Mesendoderm (in vitro differentiated cells): ENCODE data around the gene CEP112.
"Not testable (repeated sequence)": the region's sequence is repeated elsewhere in the genome, so short reads cannot be mapped to it uniquely, and the experiment has no call there.

Source experiments
- DNase-seq: peaks from one replicate; pipeline ENCODE4 v3.0.0; 2013
- H2AK5ac ChIP-seq: 2 replicates; pipeline ENCODE4 v1.6.1; 2013; ENCODE audit warnings: low read length, inconsistent platforms
- H2BK120ac ChIP-seq: 2 replicates; pipeline ENCODE4 v1.6.1; 2013; ENCODE audit warnings: low read depth, mild to moderate bottlenecking, low read length, moderate library complexity, mixed read lengths
- H2BK15ac ChIP-seq: replicated peaks from 2 replicates; pipeline ENCODE4 v1.6.1; 2013; ENCODE audit warnings: low read depth, mild to moderate bottlenecking, moderate library complexity
- H2BK5ac ChIP-seq: 2 replicates; pipeline ENCODE4 v1.6.1; 2013; ENCODE audit warnings: low read length, inconsistent platforms
- H3K18ac ChIP-seq: 2 replicates; pipeline ENCODE4 v1.6.1; 2013; ENCODE audit warnings: mild to moderate bottlenecking, low read length, mixed read lengths
- H3K23ac ChIP-seq: one replicate; pipeline ENCODE4 v1.6.1; 2013; ENCODE audit warnings: low read length
- H3K27ac ChIP-seq: 2 replicates; pipeline ENCODE4 v1.5.1; 2013; ENCODE audit warnings: low read depth, mild to moderate bottlenecking, inconsistent platforms, low read length, moderate library complexity
- H3K27me3 ChIP-seq: 2 replicates; pipeline ENCODE4 v1.6.1; 2013; ENCODE audit warnings: low read length, control low read depth, mild to moderate bottlenecking, inconsistent platforms; ENCODE audit not compliant: insufficient read depth, poor library complexity
- H3K36me3 ChIP-seq: 2 replicates; pipeline ENCODE4 v1.6.1; 2013; ENCODE audit warnings: low read length, inconsistent platforms; ENCODE audit not compliant: control insufficient read depth, insufficient read depth
- H3K4ac ChIP-seq: one replicate; pipeline ENCODE4 v1.6.1; 2013; ENCODE audit warnings: low read depth, mild to moderate bottlenecking, low read length, moderate library complexity
- H3K4me1 ChIP-seq: 2 replicates; pipeline ENCODE4 v1.6.1; 2013; ENCODE audit warnings: low read depth, low read length, inconsistent platforms; ENCODE audit not compliant: control insufficient read depth
- H3K4me2 ChIP-seq: 2 replicates; pipeline ENCODE4 v1.6.1; 2013; ENCODE audit warnings: low read length
- H3K4me3 ChIP-seq: 2 replicates; pipeline ENCODE4 v1.5.1; 2013; ENCODE audit warnings: mild to moderate bottlenecking, low read length
- H3K56ac ChIP-seq: one replicate; pipeline ENCODE4 v1.6.1; 2013; ENCODE audit warnings: low read length
- H3K79me1 ChIP-seq: 2 replicates; pipeline ENCODE4 v1.6.1; 2013; ENCODE audit warnings: low read length, inconsistent platforms
- H3K79me2 ChIP-seq: 2 replicates; pipeline ENCODE4 v1.6.1; 2013; ENCODE audit warnings: mild to moderate bottlenecking, low read length; ENCODE audit not compliant: control insufficient read depth, insufficient read depth
- H3K9ac ChIP-seq: 2 replicates; pipeline ENCODE4 v1.6.1; 2013; ENCODE audit warnings: low read length, inconsistent platforms
- H4K5ac ChIP-seq: one replicate; pipeline ENCODE4 v1.6.1; 2013; ENCODE audit warnings: low read length
- H4K8ac ChIP-seq: one replicate; pipeline ENCODE4 v1.6.1; 2013; ENCODE audit warnings: low read depth, mild to moderate bottlenecking, control low read depth, low read length, moderate library complexity
- WGBS: extraction: QIAGEN DNeasy Blood & Tissue Kit; methylation state at CpG from one replicate; pipeline ENCODE4 v1.1.7; 2013; ENCODE audit warnings: low lambda C conversion rate, missing lambda C conversion rate; ENCODE audit not compliant: insufficient coverage; ENCODE audit errors: extremely low coverage; 5-methylcytosine and 5-hydroxymethylcytosine counted together

Gene CEP112

DNA sequence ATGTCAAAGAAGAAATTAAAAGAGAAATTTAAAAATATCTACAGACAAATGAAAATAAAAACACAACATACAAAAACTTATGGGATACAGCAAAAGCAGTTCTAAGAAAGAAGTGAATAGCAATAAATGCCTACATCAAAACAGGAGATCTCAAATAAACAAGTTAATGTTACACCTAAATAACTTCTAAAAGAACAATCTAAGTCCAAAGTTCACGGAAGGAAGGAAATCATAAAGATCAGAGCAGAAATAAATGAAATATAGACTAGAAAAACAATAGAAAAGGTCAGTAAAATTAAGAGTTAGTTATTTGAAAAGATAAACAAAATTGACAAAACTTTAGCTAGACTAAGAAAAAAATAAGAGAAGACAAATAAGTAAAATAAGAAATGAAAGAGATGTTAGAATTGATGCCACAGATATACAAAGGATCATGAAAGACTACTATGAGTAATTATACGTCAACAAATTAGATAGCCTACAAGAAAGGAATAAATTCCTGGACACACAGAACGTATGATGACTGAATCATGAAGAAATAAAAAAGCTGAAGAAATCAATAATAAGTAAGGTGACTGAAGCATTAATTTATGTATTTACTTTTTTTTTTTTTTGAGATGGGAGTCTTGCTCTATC is 100.4 kb downstream of the CEP112 start:
- Histone ChIP-seq H3K4me3 (no peak overlapping the region), H3K4me2 (no peak overlapping the region), H2AK5ac (no peak overlapping the region), H3K9ac (no peak overlapping the region), H3K4ac (no peak overlapping the region), H3K56ac (no peak overlapping the region), H4K8ac (no peak overlapping the region), H3K27me3 (no peaks in the 10 kb centered on the region), H3K4me1 (no peaks in the 10 kb centered on the region), H3K18ac (no peak overlapping the region), H3K23ac (no peak overlapping the region), H4K5ac (no peak overlapping the region), H3K79me2 (no peaks in the 10 kb centered on the region), H2BK5ac (no peak overlapping the region), H2BK15ac (no peak overlapping the region), H3K79me1 (no peaks in the 10 kb centered on the region), H2BK120ac (no peak overlapping the region), H3K27ac (no peak overlapping the region), H3K36me3 (no peaks in the 10 kb centered on the region)
- no peak for DNase-seq
- no CpG with 5 or more reads among the region's 3 CpGs for WGBS

- H3K79me1 ChIP-seq = no peaks in the 10 kb centered on the region
- H3K23ac ChIP-seq = no peak overlapping the region
- H2BK5ac ChIP-seq = no peak overlapping the region
- H4K5ac ChIP-seq = no peak overlapping the region
- no peak overlapping the region for H2AK5ac ChIP-seq
- no peak for DNase-seq
- H3K79me2 ChIP-seq = no peaks in the 10 kb centered on the region
- WGBS = no CpG with 5 or more reads among the region's 1 CpG
- H3K27me3 ChIP-seq = no peaks in the 10 kb centered on the region
- no peak overlapping the region for H3K4me2 ChIP-seq
- no peaks in the 10 kb centered on the region for H3K36me3 ChIP-seq
- no peak overlapping the region for H3K9ac ChIP-seq
- no peak overlapping the region for H3K56ac ChIP-seq
- no peak overlapping the region for H3K4ac ChIP-seq
- H3K4me3 ChIP-seq = no peak overlapping the region
- no peak overlapping the region for H2BK120ac ChIP-seq
- no peak overlapping the region for H3K27ac ChIP-seq
- no peak overlapping the region for H3K18ac ChIP-seq
- no peak overlapping the region for H4K8ac ChIP-seq
- no peak overlapping the region for H2BK15ac ChIP-seq
- no peaks in the 10 kb centered on the region for H3K4me1 ChIP-seq
These were observed 102.2 kb downstream of the CEP112 start for GRCh38 chr17:66089764-66090163.

GRCh38 chr17:66088173-66088572 is 103.8 kb downstream of the CEP112 start:
- no peak overlapping the region for H3K4me3 ChIP-seq
- H4K8ac ChIP-seq = no peak overlapping the region
- no peak overlapping the region for H4K5ac ChIP-seq
- WGBS = no CpG with 5 or more reads among the region's 4 CpGs
- no peaks in the 10 kb centered on the region for H3K27me3 ChIP-seq
- H3K79me2 ChIP-seq = no peaks in the 10 kb centered on the region
- no peak overlapping the region for H3K23ac ChIP-seq
- H3K9ac ChIP-seq = no peak overlapping the region
- no peak overlapping the region for H2BK120ac ChIP-seq
- no peaks in the 10 kb centered on the region for H3K36me3 ChIP-seq
- no peak overlapping the region for H3K4me2 ChIP-seq
- H3K4ac ChIP-seq = no peak overlapping the region
- H2AK5ac ChIP-seq = no peak overlapping the region
- no peak overlapping the region for H2BK5ac ChIP-seq
- H3K27ac ChIP-seq = no peak overlapping the region
- DNase-seq = no peak
- no peak overlapping the region for H3K18ac ChIP-seq
- no peak overlapping the region for H2BK15ac ChIP-seq
- H3K4me1 ChIP-seq = no peaks in the 10 kb centered on the region
- no peaks in the 10 kb centered on the region for H3K79me1 ChIP-seq
- H3K56ac ChIP-seq = no peak overlapping the region

DNA sequence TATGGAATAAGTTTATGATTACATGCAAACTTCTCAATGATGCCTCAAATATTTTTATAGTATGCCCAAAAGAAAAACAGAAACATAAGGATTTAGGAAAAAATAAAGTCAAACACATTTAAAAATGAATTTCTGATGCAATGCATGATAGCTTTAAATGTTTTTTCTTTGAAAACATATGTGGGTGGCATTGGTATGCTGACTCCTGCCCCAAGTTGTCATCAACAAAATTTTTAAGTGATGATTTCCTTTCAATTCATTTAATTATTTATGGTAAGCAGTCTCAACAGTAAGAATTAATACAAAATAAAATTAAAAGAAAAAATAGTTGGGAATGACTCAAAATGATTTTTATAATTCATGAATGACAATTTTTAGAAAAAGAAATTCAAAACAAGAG is 104.9 kb downstream of the CEP112 start:
- Histone ChIP-seq H3K27me3 (no peaks in the 10 kb centered on the region), H4K8ac (no peak overlapping the region), H2BK120ac (no peak overlapping the region), H3K4ac (no peak overlapping the region), H2AK5ac (no peak overlapping the region), H3K4me3 (no peak overlapping the region), H3K79me1 (no peaks in the 10 kb centered on the region), H3K4me2 (no peak overlapping the region), H2BK15ac (no peak overlapping the region), H3K23ac (no peak overlapping the region), H3K4me1 (no peaks in the 10 kb centered on the region), H2BK5ac (no peak overlapping the region), H3K9ac (no peak overlapping the region), H3K79me2 (no peaks in the 10 kb centered on the region), H4K5ac (no peak overlapping the region), H3K18ac (no peak overlapping the region), H3K27ac (no peak overlapping the region), H3K56ac (no peak overlapping the region), H3K36me3 (no peaks in the 10 kb centered on the region)
- DNase-seq = no peak

DNA sequence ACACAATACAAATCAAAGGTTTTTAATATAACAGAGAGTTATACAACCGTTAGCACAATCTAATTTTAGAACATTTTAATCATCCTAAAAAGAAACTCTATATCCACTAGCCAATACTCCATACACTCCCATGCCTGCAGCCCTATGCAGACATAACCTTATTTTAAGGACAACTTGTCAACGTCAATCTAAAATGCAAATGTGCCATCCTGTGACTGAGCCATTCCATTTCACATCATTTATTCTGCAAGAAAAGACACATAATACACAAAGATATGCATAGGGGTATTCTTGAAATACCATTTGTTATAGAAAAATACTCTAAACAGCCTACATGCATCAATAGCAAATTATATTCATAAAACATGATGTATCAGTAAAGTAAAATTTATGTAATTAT is 106.7 kb downstream of the CEP112 start:
- Histone ChIP-seq H2BK5ac (no peak overlapping the region), H3K4me1 (no peaks in the 10 kb centered on the region)

DNA sequence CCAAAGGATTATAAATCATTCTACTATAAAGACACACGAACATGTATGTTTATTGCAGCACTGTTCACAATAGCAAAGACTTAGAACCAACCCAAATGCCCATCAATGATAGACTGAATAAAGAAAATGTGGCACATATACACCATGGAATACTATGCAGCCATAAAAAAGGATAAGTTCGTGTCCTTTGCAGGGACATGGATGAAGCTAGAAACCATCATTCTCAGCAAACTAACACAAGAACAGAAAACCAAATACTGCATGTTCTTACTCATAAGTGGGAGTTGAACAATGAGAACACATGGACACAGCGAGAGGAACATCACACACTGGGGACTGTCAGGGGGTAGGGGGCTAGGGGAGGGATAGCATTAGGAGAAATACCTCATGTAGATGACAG is 111.3 kb downstream of the CEP112 start:
- H2BK5ac ChIP-seq, H4K8ac ChIP-seq, H3K4me2 ChIP-seq, H2BK120ac ChIP-seq, H3K79me1 ChIP-seq, H2BK15ac ChIP-seq, H3K4ac ChIP-seq, H3K56ac ChIP-seq, H3K27me3 ChIP-seq, H3K23ac ChIP-seq, H3K36me3 ChIP-seq, H3K79me2 ChIP-seq, H2AK5ac ChIP-seq, H4K5ac ChIP-seq, H3K4me3 ChIP-seq, H3K9ac ChIP-seq, H3K27ac ChIP-seq, H3K18ac ChIP-seq, H3K4me1 ChIP-seq, DNase-seq: not testable (repeated sequence)
- no CpG with 5 or more reads among the region's 3 CpGs for WGBS

More for the DNA sequence above, 106.7 kb downstream of the CEP112 start:
- Histone ChIP-seq H3K79me2 (no peaks in the 10 kb centered on the region), H3K18ac (no peak overlapping the region), H4K8ac (no peak overlapping the region), H3K79me1 (no peaks in the 10 kb centered on the region), H3K9ac (no peak overlapping the region), H3K4me3 (no peak overlapping the region), H4K5ac (no peak overlapping the region), H3K27ac (no peak overlapping the region), H3K56ac (no peak overlapping the region), H2BK120ac (no peak overlapping the region), H2BK15ac (no peak overlapping the region), H3K4ac (no peak overlapping the region), H3K27me3 (no peaks in the 10 kb centered on the region), H3K36me3 (no peaks in the 10 kb centered on the region), H2AK5ac (no peak overlapping the region), H3K23ac (no peak overlapping the region), H3K4me2 (no peak overlapping the region)
- no CpG with 5 or more reads among the region's 2 CpGs for WGBS
- no peak for DNase-seq
